Stimulated activated CD4-positive, alpha-beta T cell treated with anti-CD3 and anti-CD28 coated beads, Interleukin-1b, Interleukin-23, amount 100 ng/mL, for 4 hours (primary cell): ENCODE measurements around the gene SMARCA4.
"Not testable (repeated sequence)": the region's sequence is repeated elsewhere in the genome, so short reads cannot be mapped to it uniquely, and the experiment has no call there.

Experiments
- DNase-seq, 2 donors: peaks; one replicate each; pipeline ENCODE4 v3.0.0-alpha.2; 2020; ENCODE audit warnings: low read depth in 2 of 2

The SMARCA4 gene

DNA sequence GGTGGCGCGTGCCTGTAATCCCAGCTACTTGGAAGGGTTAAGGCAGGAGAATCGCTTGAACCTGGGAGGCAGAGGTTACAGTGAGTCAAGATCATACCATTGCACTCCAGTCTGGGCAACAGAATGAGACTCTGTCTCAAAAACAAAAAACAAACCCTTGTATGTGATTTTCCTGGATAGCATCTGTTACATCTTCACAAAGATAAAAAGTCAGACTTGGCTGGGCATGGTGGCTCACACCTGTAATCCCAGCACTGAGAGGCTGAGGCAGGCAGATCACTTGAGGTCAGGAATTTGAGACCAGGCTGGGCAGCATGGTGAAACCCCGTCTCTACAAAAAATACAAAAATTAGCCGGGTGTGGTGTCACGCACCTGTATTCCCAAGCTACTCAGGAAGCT, 136.5 kb downstream of the SMARCA4 start:
- DNase-seq = not testable (repeated sequence)

DNA sequence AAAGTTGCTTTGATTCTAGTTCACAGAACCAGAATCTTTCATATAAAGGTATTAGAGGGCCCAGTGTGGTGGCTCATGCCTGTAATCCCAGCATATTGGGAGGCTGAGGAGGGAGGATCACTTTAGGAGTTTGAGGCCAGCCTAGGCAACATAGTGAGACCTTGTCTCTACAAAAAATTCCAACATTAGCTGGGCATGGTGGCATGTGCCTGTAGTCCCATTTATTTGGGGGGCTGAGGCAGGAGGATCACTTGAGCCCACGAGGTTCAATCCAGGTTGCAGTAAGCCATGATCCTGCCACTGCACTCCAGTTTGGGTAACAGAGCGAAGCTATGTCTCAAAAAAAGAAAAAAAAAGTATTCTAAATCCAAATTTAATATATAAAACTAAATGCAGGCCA, 137.5 kb downstream of the SMARCA4 start:
- DNase-seq = no peak

DNA sequence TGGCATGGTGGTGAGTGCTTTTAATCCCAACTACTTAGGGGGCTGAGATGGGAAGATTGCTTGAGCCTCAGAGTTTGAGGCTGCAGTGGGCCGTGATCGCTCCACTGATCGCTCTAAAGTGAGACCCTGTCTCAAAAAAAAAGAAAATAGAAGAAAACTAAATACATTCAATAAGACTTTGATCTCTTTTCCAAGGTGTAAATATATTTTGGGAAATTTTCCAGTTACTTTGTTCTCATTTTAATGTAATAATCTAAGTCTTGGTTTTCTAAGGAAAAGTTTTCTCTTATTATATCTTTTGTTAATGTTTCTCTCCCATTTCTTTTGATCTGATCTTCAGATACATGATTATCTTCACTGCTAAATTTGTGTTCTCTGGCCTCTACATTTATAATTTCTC, 138.0 kb downstream of the SMARCA4 start:
- DNase-seq = no peak

DNA sequence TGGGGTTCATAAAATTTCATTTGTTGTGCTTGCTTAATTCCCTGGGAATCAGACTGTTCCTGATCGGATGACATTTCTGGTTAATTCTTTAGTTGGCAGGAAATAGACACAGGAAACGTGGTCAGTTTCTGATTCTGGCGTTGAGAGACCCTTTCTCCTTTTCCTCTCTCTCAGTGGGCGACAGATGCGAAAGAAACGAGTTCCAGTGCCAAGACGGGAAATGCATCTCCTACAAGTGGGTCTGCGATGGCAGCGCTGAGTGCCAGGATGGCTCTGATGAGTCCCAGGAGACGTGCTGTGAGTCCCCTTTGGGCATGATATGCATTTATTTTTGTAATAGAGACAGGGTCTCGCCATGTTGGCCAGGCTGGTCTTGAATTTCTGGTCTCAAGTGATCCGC, 139.2 kb downstream of the SMARCA4 start:
- no peak for DNase-seq

DNA sequence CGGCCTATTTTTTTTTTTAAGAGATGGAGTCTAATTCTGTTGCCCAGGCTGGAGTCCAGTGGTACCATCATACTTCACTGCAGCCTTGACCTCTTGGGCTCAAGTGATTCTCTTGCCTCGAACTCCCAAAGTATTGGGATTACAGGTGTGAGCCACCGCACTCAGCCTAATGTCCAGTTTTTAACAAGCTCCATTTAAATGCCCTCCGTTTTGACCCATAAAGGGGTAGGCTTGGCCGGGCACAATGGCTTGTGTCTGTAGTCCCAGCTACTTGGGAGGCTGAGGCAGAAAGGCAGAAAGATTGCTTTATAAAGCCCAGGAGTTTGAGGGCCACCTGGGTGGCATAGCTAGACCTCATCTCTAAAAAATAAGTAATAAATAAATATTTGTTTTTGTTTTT, 140.2 kb downstream of the SMARCA4 start:
- DNase-seq = no peak

DNA sequence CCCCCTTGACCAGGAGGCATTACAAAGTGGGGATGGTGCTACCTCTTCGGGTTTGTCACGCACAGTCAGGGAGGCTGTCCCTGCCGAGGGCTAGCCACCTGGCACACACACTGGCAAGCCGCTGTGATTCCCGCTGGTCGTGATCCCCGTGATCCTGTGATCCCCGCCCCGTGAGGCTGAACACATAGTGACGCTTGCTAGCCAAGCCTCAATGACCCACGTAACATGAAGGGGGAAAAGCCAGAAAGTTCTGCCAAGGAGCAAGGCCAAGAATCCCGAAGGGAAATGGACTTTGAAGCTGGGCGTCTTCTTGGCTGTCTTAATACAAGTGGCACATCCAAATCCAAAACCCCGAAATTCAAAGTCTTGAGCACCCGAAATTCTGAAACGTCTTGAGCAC, 142.1 kb downstream of the SMARCA4 start:
- DNase-seq = no peak

DNA sequence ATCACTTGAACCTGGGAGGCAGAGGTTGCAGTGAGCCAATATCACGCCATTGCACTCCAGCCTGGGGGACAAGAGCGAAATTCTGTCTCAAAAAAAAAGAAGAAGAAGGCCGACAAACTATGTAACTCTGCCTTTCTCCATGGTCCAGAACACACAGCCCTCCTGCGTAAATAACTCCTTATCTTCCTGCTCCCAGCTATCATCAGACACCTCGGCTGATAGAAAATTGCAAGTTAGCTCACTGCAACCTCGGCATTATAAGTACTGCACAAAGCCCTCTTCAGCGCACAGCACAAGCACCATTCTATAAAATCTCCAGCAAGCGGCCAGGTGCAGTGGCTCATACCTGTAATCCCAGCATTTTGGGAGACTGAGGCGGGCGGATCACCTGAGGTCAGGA, 142.8 kb downstream of the SMARCA4 start:
- not testable (repeated sequence) for DNase-seq

DNA sequence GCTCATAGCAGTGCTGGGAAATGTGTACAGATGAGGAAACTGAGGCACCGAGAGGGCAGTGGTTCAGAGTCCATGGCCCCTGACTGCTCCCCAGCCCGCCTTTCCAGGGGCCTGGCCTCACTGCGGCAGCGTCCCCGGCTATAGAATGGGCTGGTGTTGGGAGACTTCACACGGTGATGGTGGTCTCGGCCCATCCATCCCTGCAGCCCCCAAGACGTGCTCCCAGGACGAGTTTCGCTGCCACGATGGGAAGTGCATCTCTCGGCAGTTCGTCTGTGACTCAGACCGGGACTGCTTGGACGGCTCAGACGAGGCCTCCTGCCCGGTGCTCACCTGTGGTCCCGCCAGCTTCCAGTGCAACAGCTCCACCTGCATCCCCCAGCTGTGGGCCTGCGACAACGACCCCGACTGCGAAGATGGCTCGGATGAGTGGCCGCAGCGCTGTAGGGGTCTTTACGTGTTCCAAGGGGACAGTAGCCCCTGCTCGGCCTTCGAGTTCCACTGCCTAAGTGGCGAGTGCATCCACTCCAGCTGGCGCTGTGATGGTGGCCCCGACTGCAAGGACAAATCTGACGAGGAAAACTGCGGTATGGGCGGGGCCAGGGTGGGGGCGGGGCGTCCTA, 144.3 kb downstream of the SMARCA4 start:
- DNase-seq = no peak

DNA sequence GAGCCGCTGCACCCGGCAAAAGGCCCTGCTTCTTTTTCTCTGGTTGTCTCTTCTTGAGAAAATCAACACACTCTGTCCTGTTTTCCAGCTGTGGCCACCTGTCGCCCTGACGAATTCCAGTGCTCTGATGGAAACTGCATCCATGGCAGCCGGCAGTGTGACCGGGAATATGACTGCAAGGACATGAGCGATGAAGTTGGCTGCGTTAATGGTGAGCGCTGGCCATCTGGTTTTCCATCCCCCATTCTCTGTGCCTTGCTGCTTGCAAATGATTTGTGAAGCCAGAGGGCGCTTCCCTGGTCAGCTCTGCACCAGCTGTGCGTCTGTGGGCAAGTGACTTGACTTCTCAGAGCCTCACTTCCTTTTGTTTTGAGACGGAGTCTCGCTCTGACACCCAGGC, 145.6 kb downstream of the SMARCA4 start:
- no peak for DNase-seq

DNA sequence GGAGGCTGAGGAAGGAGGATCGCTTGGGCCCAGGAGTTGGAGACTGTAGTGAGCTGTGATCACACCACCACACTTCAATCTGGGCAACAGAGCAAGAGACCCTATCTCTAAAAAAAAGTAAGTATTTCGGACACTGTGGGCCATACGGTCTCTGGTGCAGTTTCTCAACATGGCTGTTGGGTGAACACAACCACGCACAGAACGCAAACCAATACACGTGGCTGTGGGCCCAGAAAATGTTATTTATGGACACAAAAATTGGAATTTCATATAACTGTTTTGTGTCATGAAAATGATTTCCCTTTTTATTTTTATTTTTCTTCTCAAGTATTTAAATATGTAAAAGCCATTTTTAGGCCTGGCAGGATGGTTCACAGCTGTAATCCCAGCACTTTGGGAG, 147.9 kb downstream of the SMARCA4 start:
- no peak for DNase-seq

DNA sequence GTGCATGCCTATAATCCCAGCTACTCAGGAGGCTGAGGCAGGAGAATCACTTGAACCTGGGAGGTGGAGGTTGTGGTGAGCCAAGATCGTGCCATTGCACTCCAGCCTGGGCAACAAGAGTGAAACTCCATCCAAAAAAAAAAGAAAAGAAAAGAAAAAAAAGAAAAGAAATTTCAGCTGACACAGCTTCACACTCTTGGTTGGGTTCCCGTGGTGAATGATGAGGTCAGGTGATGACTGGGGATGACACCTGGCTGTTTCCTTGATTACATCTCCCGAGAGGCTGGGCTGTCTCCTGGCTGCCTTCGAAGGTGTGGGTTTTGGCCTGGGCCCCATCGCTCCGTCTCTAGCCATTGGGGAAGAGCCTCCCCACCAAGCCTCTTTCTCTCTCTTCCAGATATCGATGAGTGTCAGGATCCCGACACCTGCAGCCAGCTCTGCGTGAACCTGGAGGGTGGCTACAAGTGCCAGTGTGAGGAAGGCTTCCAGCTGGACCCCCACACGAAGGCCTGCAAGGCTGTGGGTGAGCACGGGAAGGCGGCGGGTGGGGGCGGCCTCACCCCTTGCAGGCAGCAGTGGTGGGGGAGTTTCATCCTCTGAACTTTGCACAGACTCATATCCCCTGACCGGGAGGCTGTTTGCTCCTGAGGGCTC, 150.4 kb downstream of the SMARCA4 start:
- DNase-seq = no peak

DNA sequence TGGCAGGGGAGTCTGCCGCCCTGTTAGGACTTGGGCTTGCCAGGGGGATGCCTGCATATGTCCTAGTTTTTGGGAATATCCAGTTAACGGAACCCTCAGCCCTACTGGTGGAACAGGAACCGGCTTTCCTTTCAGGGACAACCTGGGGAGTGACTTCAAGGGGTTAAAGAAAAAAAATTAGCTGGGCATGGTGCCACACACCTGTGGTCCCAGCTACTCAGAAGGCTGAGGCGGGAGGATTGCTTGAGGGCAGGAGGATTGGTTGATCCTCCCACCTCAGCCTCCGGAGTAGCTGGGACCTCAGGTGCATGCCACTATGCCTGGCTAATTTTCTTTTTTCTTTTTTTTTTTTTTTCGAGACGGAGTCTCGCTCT, 150.9 kb downstream of the SMARCA4 start:
- DNase-seq = no peak
